ENCODE results near the gene TCERG1.

- TF ChIP-seq CTCF (IDR thresholded peaks at IDR 0.05), result no peak
- TF ChIP-seq EP300 (IDR thresholded peaks at IDR 0.05), result no peak
Observed at GRCh38 chr5:146516151-146516475, 69.0 kb downstream of the TCERG1 start, which contains the start of gene GPR151.
